ENCODE results near the gene PYGL.

PYGL gene

DNA sequence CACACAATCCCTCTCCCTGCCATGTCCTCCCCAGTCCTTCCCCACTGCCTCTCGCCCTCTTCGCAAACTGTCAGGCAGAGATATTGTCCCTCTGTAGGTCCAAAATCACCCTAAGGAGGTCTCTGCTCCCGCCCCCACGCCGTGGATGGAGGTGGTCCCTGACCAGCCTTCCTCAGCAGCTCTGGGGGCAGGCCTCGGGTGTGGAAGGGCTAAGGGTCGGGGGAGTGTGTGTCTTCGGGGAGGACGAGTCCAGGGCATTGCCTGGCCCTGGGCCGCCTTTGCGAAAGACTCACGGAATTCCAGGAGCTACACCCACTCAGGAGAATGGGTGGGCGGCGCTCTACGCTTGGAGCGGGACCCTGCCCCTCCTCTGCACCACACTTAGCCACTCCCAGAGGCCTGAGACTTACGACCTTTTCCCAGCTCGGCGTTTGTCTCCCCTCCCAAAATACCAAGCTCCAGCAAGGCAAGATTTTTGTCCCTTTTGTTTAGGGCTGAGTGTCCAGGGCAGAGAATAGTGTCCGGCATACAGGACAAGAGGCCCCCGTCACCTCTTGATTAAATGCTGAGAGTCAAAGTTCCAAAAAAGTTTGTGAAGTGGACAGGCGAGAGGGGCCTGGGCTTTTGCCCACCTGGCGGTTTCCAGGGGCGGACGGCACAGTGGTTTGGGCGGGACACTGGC lies 881 bp downstream of the PYGL start:
- TF ChIP-seq GATA2 (IDR thresholded peaks at IDR 0.05; ENCODE audit: low read depth, low read length): no peak
- TF ChIP-seq GATA3 (IDR thresholded peaks at IDR 0.05; ENCODE audit: low read depth, low read length): no peak

DNA sequence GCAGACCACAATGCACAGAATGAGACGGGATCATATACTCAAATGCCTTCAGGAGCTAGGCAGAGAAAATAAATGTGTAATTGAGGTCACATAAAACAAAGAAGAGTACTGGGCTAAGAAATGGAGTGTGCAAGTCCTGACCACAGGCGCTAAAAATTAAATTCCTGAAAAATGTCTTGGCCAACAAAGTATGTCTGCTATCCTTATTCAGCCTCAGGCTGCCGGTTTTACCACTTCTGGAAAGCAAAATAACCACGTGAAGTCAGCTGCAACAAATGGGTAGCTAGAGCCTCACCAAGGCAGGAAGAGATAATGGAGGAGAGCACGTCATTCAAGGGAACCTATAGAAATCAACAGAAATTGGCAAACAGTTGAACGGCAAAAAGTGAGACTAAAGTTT lies 3.1 kb downstream of the PYGL start:
- no peak for TF ChIP-seq GATA3 (IDR thresholded peaks at IDR 0.05; ENCODE audit: low read depth, low read length)
- no peak for TF ChIP-seq GATA2 (IDR thresholded peaks at IDR 0.05; ENCODE audit: low read depth, low read length)

DNA sequence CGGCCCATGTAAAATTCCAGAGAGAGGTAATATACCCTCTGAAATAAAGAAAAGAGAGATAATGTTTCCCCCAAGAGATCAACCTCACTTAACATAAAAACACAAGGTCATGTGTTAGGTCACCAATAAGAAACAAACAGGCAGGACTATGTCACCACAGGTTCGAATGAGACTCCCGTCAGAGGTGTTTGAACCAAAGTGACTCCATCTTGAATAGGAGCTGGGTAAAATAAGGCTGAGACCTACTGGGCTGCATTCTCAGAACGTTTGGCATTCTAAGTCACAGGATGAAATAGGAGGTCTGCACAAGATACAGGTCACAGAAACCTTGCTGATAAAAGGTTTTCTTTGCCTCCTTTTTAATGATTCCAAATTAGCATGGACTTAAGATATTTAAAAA lies 6.5 kb downstream of the PYGL start:
- TF ChIP-seq GATA2 (IDR thresholded peaks at IDR 0.05; ENCODE audit: low read depth, low read length) (no peak), GATA3 (IDR thresholded peaks at IDR 0.05; ENCODE audit: low read depth, low read length) (no peak)

DNA sequence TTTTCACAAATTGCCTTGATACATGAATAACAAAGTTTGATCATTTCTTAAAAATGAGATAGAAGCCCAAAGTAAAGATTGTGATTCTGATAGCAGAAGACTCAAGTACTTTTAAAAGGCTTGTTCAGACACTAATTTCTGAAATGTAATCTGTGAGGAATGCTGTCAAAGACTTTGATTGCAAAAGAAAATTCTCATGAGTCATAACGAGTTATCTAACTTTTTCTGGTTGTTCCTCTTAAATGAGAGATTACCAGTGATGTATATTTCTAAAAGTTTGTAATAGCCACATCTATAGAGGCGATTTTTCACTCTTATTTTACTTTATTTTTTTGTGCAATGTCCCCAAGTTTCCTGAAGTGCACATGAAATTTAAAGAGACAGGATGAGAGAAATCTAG lies 7.0 kb downstream of the PYGL start:
- no peak for TF ChIP-seq GATA2 (IDR thresholded peaks at IDR 0.05; ENCODE audit: low read depth, low read length)

DNA sequence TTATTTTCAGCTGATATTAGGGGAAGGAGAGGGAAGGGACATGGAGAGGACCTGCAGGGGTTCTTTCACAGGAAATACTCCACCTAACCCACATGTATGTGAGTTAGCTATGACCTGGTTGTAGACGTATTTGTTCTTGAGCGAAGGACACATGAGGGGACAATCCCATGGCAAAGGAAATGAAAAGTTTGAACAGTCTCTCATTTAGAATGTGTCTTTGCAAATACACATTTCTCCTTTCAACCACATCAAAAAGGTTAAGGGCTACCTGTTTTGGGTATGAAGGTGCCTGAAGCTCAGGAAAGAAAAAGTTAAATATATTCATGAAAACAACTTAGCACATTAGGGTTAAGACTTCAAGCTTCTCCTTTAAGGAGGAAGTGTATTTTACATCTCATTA lies 7.4 kb downstream of the PYGL start:
- TF ChIP-seq GATA3 (IDR thresholded peaks at IDR 0.05; ENCODE audit: low read depth, low read length) (no peak), GATA2 (IDR thresholded peaks at IDR 0.05; ENCODE audit: low read depth, low read length) (no peak)

DNA sequence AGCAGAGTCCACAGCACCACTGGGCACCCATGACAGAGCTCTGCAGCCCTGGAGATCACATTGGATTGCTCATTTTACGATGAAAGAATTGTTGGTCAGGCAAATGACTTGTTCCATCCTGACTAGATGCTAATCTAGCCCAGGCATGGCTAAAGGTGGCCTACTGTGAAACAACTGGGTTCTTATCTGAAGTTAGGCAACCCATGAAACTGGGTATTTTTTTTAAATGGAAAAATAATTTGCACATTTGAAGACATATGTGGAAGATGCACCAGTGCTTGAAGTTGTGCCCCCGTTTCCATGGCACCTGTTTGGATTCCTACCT lies 8.3 kb downstream of the PYGL start:
- TF ChIP-seq GATA3 (IDR thresholded peaks at IDR 0.05; ENCODE audit: low read depth, low read length) (no peak), GATA2 (IDR thresholded peaks at IDR 0.05; ENCODE audit: low read depth, low read length) (no peak)

DNA sequence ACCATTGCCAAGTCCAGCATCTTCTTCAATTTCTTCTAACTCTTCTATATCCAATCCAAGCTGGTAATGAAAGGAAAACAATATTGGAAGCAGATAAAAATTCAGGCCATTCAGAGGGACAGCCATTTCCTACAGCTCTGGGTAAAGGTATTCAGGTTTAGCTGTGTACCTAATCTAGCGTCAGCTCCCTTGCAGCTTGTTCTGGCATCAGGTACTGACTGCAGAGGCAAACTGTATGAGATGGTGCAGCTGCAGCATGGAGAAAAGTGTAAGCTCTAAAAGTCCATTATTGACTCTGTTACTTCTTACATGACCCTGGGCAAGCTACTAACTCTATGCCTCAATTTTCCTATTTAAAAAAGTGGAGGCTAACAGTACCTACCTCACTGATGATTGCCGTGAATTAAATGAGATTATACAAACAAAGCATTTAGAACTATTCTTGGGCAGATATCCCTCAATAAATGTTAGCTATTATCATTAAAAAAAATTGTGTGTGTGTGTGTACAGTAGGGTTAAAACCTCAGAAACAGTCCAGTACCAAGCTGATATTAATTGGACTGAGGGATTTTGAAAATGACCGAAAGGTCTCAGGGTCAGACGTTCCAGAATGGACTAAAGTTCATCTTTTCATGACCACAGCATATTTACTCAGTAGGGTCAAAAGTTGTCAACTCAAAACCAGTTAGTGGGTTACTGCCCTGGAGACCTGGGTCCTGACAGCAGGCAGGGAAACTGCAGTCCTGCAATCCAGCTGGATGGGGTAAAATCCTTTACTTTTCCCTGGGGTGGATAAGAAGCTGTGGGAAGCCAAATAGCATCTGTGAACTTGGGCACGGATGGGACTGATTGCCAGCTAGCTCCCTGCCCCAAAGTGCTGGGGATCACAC lies 8.9 kb downstream of the PYGL start:
- TF ChIP-seq GATA3 (IDR thresholded peaks at IDR 0.05; ENCODE audit: low read depth, low read length): no peak
- TF ChIP-seq GATA2 (IDR thresholded peaks at IDR 0.05; ENCODE audit: low read depth, low read length): no peak

DNA sequence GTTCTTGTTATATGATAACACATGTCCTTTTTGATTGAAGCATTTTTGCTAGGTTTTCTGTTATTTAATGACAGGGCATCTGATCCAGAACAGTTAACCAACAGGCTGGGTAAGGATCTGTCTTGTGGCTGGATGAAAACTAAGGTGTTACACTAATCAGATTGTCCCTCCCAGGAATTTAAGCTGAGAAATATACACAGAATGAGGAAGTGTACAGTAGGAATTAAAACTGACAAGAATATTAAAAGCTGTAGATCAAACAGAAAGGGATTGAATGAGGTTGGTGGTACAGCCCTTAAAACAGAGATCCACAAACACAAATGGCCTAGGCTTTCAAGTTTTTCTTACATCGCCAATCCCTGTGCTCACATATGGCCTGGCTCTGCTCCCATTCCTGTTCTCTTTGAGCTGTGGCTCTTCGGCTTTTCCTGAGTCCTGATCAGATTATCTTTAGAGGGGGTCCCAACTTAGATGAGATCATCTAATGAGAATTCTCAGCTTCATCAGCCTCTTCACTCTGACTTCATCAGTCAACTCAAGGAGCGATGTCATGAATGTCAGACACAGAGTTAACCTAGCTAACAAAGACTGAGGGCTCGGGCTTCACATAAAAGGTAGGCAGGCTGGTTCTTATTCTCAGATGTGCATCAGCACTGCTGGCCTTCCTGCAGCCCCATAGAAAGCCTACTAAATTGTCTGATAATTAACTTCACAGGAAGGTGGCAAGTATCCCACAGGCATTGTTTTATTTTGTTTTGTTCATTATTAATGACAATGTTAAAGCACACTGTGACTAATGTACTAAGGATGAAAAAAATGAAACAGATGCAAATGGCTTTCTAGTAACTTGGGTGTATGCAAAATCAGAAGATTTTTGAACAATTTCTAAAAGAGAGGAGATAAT lies 11.4 kb downstream of the PYGL start:
- TF ChIP-seq GATA2 (IDR thresholded peaks at IDR 0.05; ENCODE audit: low read depth, low read length): no peak
- TF ChIP-seq GATA3 (IDR thresholded peaks at IDR 0.05; ENCODE audit: low read depth, low read length): no peak

DNA sequence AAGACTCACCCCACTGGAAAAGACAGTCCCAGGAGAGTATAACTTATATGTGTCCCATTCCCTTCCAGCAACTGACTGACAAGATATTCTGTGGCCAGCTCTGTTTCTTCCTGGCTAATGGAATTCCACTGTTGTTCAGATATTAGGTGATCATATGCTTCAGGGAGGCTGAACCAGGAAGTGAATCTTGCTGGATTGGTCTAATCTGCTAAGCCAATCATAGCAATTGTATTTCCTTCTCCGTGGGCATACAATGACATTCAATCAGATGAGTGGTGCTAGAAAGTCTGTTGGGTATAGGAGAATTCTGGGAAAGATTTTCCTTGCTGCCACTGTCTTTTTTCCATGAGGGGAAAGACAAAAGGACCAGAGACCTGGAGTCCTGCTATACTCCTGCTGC lies 12.1 kb downstream of the PYGL start:
- TF ChIP-seq GATA3 (IDR thresholded peaks at IDR 0.05; ENCODE audit: low read depth, low read length): no peak
- no peak for TF ChIP-seq GATA2 (IDR thresholded peaks at IDR 0.05; ENCODE audit: low read depth, low read length)

DNA sequence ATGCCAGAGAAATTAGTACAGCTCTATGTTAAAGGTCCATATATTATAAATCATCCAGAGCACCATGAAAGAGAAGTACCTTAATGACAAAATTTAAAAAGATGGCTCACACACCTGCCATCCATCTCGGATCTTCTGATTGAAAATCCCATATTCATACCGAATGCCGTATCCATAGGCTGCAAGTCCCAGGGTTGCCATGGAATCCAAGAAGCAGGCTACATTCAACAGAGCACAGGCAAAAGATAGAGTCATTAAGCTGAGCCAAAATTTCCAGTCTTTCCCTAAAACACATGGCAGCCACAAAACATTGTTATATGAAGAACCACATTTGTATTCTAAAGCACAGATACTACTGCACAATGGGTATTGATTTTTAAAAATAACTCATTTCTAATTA lies 12.7 kb downstream of the PYGL start:
- TF ChIP-seq GATA2 (IDR thresholded peaks at IDR 0.05; ENCODE audit: low read depth, low read length): no peak
- TF ChIP-seq GATA3 (IDR thresholded peaks at IDR 0.05; ENCODE audit: low read depth, low read length): no peak

DNA sequence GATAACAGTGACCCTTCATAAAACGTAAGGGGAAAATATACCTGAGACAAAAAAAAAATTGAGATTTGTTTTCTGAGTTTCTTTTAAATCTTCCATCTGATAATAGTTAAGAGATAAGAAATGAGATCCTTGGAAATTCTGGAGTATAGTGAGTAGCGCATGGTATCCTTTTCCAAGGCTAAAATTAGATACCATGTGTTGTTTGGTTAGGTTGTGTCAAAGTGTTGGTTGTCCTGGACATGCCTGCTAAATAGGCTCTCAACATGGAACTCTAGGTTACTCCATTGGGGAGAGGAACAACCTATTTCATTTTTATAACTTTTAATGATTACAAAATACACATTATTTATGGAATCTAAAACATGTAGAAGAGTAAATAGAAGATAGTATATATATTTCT lies 14.8 kb downstream of the PYGL start:
- no peak for TF ChIP-seq GATA2 (IDR thresholded peaks at IDR 0.05; ENCODE audit: low read depth, low read length)
- TF ChIP-seq GATA3 (IDR thresholded peaks at IDR 0.05; ENCODE audit: low read depth, low read length): no peak

DNA sequence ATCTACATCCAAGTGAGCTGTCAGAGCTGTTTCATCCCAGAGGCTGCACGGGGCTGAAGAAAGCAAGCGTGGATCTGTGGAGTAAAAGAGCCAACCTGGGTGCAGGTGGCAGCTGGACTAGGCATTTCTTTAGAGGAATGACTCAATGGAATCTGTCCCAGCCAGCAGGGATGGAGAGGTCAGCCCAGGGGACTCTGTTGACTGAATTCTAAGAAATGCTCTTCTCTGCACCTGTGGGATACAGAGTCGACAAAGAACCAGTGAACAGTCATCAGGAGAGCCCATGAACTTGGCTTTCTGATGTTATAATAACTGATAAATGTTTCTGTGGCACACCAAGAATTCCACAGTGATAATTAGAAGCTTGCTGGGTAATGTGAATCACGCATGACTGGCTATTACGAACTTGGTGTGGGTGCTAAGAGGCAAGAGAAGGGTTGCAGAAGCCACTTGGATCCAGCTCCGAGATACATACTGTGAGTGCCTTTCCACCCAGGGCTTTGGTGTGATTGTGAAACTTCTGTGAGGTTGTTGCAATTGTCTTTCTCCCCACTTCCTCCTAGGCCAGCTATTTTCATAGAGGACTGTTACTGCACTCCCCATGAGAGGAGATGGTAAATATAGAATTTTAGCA lies 16.2 kb downstream of the PYGL start:
- no peak for TF ChIP-seq GATA2 (IDR thresholded peaks at IDR 0.05; ENCODE audit: low read depth, low read length)

DNA sequence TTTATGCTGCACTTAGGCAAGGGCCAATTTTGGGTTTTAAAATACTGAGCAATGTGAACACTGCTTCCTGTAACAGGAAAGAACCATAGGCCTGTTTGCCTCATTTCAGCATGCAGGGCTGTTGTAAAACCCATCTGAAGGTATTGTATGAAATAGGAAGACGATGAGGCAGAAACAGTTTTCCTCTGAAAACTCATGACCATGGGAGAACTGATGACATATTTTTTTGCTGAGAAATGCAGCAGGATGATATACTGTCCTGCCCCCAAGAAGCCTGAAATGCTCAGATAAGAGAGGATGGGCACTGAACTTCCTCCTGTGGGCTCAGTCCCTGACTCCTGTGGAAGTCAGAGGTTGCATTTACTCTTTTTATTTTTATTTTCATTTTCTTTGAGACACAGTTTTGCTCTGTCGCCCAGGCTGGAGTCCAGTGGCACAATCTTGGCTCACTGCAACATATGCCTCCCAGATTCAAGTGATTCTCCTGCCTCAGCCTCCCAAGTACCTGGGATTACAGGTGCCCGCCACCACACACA lies 17.4 kb downstream of the PYGL start:
- TF ChIP-seq GATA2 (IDR thresholded peaks at IDR 0.05; ENCODE audit: low read depth, low read length) (no peak), GATA3 (IDR thresholded peaks at IDR 0.05; ENCODE audit: low read depth, low read length) (no peak)

DNA sequence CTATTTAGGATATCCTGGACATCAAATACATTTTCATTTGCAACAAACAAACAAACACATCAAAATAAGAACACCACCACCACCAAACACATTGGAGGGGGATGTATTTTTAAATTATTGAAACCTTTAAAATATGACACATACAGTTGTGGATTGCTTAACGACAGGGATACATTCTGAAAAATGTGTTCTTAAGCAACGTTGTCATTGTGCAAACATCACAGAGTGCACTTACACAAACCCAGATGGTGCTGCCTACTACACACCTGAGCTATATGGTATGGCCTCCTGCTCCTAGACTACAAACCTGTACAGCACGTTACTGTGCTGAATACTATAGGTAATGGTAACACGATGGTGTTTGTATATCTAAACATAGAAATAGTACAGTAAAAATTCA lies 19.4 kb downstream of the PYGL start:
- no peak for TF ChIP-seq GATA2 (IDR thresholded peaks at IDR 0.05; ENCODE audit: low read depth, low read length)
- no peak for TF ChIP-seq GATA3 (IDR thresholded peaks at IDR 0.05; ENCODE audit: low read depth, low read length)
